GM12874 (cell line): Measurements from ENCODE around the gene CDK2.

Experiments
- TF ChIP-seq, protein P1 (sequence below): IDR thresholded peaks from 2 replicates; pipeline ENCODE4 v1.5.1; 2011; ENCODE audit warnings: low read depth, mild to moderate bottlenecking, control low read depth, low read length, moderate library complexity; ENCODE audit not compliant: insufficient read depth

CDK2 gene

DNA sequence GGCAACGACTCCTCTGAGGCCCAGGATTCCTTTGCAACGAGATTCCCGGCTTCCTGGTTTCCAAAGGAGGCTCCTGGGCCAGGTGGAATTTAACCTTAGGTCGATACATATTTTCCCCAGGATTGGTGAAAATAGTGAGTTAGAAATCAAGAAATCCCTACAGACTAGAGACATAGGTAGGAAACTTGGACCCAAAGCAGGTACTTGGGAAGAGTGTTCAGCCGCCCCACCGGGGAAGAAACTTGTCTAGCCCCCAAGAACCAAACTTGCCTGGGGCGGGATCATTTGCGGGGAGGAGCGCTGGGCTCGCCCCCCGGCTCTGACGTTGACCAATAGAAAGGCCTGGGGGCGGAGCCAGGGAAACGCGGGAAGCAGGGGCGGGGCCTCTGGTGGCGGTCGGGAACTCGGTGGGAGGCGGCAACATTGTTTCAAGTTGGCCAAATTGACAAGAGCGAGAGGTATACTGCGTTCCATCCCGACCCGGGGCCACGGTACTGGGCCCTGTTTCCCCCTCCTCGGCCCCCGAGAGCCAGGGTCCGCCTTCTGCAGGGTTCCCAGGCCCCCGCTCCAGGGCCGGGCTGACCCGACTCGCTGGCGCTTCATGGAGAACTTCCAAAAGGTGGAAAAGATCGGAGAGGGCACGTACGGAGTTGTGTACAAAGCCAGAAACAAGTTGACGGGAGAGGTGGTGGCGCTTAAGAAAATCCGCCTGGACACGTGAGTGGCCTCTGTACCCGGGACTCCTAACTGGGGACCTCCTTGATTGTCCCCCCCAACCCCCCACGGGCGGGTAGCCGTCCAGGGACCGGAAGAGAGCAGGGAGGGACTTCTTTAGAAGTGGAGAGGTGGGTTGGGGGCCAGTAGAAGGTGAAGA is at the start of gene CDK2:
TSS of gene CDK2 (plus strand) at position 423 of the 874 bp plus-strand sequence. CDS start at position 602, 179 bp downstream.
- TF ChIP-seq, protein P1, sequence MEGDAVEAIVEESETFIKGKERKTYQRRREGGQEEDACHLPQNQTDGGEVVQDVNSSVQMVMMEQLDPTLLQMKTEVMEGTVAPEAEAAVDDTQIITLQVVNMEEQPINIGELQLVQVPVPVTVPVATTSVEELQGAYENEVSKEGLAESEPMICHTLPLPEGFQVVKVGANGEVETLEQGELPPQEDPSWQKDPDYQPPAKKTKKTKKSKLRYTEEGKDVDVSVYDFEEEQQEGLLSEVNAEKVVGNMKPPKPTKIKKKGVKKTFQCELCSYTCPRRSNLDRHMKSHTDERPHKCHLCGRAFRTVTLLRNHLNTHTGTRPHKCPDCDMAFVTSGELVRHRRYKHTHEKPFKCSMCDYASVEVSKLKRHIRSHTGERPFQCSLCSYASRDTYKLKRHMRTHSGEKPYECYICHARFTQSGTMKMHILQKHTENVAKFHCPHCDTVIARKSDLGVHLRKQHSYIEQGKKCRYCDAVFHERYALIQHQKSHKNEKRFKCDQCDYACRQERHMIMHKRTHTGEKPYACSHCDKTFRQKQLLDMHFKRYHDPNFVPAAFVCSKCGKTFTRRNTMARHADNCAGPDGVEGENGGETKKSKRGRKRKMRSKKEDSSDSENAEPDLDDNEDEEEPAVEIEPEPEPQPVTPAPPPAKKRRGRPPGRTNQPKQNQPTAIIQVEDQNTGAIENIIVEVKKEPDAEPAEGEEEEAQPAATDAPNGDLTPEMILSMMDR = no peak

DNA sequence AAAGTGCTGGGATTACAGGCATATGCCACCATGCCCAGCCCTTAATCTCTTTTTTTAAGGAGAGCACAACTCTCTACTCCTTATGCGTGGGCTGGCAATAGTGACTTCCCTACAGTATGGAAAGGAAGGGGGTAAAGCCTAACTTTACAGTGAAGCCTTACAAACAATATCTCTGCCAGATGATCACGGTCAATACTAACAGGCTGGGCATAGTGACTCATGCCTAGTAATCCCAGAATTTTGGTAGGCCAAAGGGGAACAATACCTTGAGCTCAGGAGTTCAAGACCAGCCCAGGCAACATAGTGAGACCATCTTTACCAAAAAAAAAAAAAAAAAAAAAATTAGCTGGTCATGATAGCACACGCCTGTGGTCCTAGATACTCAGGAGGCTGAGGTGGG is 44.5 kb upstream of the CDK2 start:
- TF ChIP-seq, protein P1 = no peak

DNA sequence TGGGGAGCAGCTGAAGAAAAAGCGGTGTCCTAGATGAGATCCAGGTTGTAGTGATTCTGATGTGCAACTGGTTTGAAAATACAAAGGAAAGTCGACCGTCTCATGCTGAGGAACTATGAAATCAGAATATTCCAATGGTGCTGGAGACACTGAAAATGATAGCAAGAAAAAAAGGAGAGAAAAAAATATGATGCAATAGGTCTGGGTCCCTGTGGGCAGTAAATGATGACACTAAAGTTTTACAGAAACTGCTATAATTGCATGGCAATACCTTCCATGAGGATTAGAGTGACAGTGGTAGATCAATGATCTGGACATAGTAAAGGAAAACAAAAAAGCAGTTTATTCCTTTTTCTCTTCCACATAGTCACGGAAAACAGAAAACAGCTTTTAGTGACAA is 41.3 kb upstream of the CDK2 start:
- TF ChIP-seq, protein P1 = no peak

DNA sequence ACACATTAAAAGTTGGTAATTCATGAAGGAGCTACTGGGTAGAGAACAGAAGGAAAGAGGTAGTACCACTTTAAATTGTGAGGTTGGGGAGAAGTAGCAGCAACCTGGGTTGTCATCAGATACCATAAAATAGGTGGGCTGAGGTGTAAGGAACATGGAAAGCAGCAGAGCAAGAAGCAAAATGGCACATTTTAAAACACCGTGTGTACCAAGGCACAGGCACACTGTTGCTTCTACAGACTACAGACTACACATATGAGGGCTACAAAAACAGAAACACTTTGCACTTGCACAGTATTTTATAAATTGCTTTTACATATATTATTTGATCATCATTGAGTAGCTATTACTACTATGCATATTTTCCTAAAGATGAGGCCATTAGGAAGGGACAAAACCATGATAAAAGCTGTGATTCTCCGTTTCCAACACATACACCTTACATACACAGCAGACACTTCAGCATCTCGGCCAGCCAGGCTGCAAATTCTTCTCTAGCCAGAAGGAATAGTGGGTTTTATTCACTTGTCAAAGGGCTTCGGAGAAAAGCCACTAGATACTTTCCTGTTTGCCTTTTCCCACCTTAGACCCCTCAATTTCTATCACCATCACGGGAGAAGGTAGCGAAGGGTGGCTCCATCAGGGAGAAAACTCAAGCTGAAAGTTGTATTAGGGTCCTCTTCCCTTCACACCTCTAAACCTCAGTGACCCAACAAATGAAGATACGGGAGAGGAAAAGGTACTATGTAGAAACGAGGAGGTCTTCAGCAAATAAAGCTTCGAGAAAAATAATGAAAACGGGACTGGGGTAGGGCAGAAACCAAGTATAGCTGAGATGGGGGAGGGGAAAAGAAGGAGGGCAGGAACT is 40.5 kb upstream of the CDK2 start:
- TF ChIP-seq, protein P1 = no peak

DNA sequence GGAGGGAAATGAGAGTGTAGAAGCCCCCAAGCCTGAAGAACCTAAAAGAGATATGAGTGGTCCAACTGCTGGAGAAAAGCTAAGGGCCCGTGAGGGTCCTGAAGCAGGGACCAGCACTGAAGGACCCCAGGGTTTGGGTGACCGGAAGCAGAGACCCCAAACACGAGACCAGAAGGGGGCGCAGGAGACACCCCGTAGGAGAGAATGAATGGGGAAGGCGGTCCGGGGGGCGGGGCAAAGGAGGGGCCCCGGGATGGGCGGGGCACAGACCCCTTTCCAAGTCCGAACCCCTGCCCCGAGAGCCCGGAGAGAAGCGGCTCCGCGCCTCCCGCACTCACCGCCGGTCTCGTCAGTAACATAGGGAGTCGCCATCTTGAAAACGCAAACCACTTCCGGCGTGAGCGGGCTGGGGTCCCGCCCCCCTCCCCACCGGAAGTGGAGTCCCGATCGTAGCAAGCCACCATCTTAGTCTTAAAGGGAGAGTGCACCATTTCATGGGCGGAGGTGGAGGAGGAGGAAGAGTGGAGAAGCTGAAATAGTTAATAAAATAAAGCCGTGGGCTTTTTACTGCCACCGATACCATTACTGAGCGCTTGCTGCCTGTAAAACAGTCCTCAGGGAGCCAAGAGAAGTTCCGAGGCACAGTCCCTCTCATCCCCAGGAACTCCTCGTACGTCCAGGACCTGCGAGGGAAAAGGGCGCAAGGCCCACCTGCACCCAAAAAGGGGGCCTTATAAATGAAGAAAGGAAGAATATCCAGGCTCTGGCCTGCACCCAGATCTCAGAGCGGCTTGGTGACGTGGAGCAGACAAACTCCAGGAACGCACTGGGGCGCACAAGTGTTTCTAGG is 39.7 kb upstream of the CDK2 start:
- TF ChIP-seq, protein P1 = peak; percentile 76

DNA sequence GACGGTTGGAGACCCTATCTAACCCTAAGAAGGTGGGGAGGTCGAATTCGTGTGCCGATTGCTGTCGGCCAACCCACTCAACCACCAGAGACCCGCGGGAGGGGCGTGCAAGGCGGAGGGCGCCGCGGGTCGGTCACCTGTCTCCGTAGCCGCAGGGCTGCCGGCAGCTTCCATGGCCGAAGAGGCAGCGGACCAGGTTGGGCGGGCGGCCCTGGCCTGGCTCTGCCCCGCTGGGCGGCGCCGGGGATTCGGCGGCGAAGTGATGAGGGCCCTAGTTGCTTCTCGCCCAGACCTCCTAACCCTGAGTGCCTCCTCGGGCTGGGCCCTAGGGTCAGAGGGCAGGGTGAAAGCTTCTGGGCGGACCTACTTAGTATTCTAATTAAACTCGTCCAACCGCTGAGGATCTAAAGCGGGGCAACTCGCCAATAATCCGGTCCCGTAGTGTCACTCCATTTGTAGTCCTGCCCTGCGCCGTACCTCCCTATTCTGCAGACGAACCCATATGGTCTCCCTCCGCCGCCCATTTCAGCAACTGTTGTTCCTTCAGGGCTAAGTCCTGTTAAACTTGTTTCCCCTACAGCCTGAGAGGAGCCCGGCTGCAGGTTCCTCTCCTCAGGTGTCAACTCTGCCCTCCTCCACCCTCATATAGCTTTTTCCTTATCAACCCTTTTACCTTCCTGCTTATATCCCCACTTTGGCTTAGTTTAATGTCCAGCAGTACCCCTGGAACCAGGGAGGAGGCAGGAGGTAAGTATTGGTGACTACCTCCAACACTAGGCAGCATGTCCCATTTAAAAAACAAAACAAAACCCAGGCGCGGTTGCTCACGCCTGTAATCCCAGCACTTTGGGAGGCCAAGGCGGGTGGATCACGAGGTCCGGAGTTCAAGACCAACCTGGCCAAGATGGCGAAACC is 38.8 kb upstream of the CDK2 start, which contains the start of gene PYM1:
TSS of gene PYM1 (minus strand) at position 307 of the 915 bp plus-strand sequence. CDS start at position 174, 133 bp downstream.
- TF ChIP-seq, protein P1 = no peak
